Ramos (cell line): ENCODE measurements around the gene TP53BP2.
"Not testable (repeated sequence)": the region's sequence is repeated elsewhere in the genome, so short reads cannot be mapped to it uniquely, and the experiment has no call there.

ENCODE experiments used
- in situ Hi-C: fragments of 300-500 bp; cut with MboI; formaldehyde crosslinking; loops from one replicate; pipeline ENCODE4 v1.14.3; 2022; ENCODE audit warnings: low sequenced_read_pairs; ENCODE audit not compliant: unreplicated experiment

TP53BP2 gene

DNA sequence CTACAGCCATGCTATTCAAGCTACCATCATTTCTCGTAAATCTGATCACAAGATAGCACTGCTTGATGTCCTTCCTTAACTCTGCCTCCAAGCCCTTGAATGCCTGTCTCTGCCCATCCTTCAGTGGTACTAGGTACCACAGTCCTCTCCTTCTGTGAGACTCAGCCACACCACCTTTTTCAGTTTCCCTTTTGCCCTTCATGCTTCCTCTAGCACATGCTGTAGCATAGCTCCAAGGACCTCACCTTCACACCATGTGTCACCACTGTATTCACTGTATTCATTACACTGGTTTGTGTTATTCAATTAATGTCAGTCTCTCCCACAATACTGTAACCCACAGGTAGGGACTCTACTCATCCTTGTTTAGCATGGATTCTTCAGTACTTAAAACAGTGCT lies 8.0 kb upstream of the TP53BP2 start:
- in situ Hi-C loops = no loop called here

GRCh38 chr1:223853275-223853674 lies 7.5 kb upstream of the TP53BP2 start:
- in situ Hi-C loops = no loop called here

DNA sequence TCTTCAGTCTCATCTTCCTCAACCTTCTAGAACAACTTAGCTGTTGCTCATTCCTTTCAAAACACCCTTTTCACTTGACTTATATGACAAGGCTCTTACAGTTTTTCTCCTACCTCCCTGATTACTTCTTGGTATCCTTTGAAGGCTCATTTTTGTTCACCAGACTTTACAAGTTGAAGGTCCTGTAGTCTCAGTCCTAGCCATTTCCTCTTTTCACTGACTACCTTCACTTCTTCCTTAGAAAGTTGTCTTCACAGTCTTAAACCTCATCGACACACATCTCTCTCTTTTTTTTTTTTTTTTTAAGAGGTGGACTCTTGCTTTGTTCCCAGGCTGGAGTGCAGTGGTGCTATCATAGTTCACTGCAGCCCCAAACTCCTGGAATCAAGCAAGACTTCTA lies 6.6 kb upstream of the TP53BP2 start:
- in situ Hi-C loops = no loop called here

GRCh38 chr1:223849352-223850254 lies 3.9 kb upstream of the TP53BP2 start:
- in situ Hi-C loops = no loop called here

DNA sequence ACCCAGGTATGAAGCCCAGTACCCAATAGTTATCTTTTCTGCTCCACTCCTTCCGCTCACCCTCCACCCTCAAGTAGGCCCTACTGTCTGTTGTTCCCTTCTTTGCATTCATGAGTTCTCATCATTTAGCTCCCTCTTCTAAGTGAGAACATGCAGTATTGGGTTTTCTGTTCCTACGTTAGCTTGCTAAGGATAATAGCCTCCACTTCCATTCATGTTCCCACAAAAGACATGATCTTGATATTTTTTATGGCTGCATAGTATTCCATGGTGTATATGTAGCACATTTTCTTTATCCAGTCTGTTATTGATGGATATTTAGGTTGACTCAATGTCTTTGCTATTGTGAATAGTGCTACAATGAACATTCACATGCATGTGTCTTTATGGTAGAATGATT lies 2.8 kb upstream of the TP53BP2 start:
- in situ Hi-C loops = no loop called here

- in situ Hi-C loops = no loop called here
Observed at GRCh38 chr1:223847781-223848345, 2.1 kb upstream of the TP53BP2 start.

DNA sequence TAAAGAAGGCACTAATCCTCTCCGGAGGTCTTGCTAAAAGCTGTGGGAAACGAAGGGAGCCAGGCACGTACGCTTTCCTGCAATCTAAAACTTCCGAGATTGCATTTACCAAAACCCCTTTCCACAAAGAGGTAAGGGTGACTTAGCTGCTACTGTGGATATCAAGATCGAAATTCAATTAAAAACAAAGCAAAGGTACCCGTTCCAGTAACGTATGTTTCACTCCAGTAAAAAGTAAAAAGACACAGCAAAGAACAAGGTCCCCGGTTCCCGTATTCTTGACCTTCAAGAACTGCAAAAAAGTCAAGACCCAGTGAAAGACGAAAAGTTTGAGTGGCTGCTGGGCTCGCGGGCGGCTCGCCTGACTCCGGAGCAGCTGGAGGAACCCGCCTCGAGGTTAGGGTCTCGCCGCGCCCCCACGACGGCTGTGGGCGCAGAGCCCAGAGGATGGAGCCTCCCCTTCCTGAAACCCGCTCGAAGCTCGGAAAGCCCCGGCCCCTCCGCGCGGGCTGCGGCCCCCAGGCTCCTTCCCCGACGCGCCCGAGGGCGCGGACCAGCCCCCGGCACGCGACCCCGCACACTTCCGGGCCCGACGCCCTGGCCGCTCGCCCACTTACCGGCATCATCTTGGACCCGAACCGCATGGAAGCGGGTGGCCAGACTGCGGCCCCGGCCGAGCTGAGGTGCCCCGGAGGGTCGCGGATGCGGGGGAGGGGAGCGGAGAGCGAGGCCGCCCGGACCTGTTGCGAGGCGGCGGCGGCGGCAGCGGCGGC lies 524 bp downstream of the TP53BP2 start:
- in situ Hi-C loops = no loop called here

DNA sequence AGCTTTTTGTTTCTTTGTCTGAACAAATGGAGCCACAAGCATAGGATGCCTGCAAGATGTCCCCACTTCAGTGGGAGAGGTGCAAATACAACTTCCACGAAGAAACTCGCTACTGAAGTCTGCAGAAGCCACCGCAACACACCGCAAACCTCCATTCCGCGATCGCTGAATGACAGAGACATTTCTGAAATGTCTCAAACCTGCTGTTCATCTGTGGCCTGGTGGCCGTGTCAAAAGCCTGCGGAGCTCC lies 1.0 kb downstream of the TP53BP2 start:
- in situ Hi-C loops = no loop called here

DNA sequence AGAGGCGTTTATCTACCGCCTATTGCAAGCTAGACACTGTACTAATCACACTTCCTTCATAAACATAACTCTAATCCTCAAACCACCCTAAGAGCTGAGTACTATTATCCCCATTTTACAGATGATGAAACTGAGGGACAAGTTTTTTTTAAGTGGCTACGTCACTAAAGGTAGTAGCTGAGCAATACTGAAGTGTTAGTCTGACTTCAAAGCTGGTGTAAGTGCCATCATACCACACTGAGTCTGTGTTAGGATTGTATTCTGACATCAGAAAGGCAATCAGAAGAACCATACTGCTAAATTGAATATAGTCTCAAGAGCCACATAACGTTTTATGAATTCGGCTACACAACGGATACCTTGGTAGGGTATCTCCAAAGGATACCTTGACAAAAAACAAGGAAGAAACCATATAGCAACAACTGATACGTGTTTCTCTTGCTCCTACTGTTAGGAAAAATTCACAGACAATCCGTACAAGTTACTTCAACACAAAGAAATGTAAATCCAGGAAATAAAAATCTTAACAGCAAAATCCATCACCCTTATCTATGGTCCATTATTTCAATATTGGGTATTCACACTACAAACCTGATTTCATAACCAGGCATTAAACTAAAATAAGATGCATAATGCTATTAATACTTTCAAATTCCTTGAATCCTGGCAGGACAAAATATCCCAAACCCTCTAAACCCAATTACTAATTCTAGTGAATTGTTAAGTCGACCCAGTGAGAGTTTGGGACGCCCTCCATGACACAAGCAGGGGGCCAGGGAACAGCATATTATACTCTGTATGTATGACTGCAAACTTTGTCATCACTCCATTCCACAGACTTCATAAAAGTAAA lies 1.6 kb downstream of the TP53BP2 start:
- in situ Hi-C loops = no loop called here

DNA sequence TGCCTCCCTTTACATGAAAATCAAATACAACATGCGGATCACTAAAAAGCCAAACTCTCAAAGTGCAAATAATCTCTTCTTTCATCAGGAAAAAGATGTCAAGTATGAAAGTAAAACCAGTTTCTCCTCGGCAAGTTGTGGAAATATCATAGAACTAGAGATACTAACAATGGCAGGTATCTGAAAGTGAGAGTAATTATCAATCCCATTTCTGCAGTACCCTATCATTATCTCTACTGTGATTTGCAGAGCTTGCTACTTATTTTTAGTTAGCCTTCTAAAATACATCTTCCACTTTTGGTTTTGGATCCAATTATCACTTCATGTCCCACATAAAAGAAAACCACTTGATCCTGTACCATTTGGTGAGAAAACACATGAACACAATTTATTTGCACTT lies 3.0 kb downstream of the TP53BP2 start:
- in situ Hi-C loops = no loop called here

- in situ Hi-C loops = not testable (repeated sequence)
Observed at GRCh38 chr1:223841977-223842623, 3.6 kb downstream of the TP53BP2 start.

DNA sequence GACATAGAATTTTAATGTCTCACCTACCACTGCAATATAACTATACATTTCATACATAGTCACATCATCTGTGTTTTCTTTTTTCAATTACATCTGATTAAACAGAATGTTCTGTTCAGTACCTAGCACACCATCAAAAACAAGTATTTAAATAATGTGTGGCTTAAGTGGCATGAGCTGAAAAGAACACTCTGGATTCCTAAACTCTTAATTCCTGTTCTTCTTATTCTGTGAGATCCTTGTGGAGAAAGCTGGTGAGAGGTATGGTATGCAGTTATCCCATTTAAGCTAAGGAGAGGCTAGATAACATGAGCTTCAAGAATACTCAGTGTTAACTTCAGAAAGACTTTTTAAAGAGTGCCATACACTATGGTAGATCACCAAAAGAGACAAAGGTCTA lies 5.5 kb downstream of the TP53BP2 start:
- in situ Hi-C loops = no loop called here

DNA sequence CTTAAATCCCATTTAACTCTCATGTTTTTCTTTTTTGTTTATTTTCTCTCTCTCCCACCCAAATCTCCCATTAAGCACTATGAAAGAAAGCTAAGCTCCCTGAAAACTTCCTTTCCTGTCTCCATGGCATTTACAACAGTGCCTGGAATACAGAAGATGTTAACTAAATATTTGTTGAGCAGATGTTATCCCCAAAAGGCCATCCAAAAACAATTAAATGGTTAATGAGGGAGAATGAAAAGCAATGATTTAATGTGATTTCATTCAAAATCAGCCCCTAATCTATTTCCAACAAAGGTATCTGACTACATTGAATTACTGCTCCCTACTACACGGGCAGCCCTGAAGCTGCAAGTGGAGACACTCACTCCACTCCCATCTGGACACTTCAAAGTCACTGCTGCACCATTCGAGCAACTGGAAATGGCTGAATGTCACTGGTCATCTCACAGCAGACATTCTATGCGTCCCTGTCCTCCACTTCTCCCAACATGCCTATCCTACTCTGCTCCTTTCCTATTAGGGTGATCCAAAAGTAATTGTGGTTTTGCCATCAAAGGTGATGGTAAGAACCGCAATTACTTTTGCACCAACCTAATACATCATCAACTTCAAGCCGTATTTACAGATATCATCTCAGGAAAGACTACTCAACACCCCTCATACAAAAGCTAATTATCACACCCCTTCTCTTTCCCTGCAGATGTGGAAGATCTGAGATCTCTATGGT lies 7.5 kb downstream of the TP53BP2 start:
- in situ Hi-C loops = no loop called here

- in situ Hi-C loops = no loop called here
Observed at GRCh38 chr1:223837687-223838086, 8.1 kb downstream of the TP53BP2 start.

DNA sequence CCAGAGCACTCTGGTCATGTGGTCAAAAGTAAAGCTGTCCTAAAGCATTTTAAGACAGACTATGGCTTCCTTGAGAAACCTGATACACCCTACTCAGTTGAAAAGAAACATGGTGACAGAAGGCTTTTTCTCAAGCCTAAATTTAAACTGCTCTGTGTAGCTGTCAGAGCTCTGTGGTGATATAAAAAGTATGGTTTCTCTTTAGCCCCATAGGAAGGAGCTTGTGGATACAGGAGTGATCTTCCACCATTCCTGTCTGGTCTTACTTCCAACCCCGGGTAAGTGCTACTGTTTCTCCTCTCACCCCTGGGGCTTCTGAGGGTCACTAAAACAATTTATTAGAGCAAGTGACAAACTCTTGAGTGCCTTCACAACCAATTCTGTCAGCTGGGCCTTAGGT lies 8.5 kb downstream of the TP53BP2 start:
- in situ Hi-C loops = no loop called here

DNA sequence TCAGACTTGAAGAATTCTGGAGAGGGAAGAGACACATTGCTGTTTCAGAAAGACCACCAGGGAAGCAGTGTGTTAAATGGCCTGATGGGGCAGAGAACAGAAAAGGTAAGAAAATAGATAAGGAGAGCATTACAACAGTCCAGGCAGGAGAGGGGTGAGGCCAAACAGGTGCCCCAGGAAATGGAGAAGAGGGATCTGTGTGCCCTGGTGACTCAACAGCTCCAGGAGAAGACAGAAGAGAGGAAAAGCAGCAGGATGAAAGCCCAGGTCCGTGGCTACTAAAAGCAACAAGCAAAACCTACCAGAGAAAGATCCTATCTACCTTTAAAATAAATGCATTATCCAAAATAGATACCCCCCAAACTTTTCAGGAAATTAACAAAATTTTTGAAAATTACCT lies 9.2 kb downstream of the TP53BP2 start:
- in situ Hi-C loops = no loop called here

- in situ Hi-C loops = no loop called here
Observed at GRCh38 chr1:223835754-223836153, 10.0 kb downstream of the TP53BP2 start.

- in situ Hi-C loops = no loop called here
Observed at GRCh38 chr1:223834660-223835263, 11.0 kb downstream of the TP53BP2 start.

- in situ Hi-C loops = no loop called here
Observed at GRCh38 chr1:223833948-223834347, 11.8 kb downstream of the TP53BP2 start.
